H1 (cell line): ENCODE results near the gene PARG. TPM values are rescaled to one million over a fixed set of nuclear protein-coding genes. Genes with fewer than 3 reads are reported as not detected.

Experiments used
- CTCF ChIA-PET: fragments of 300-600 bp; sonication (Branson Sonifier 250); formaldehyde crosslinking; loops from one replicate; lab custom pipeline; 2021; ENCODE audit not compliant: partially characterized antibody; lab: Charles Lee
- POLR2A ChIA-PET: fragments of 300-600 bp; sonication (Branson Sonifier 250); formaldehyde crosslinking; loops from one replicate; lab custom pipeline; 2021; ENCODE audit warnings: inconsistent platforms; ENCODE audit not compliant: partially characterized antibody; lab: Charles Lee
- DNase-seq, 2 experiments: peaks; one replicate each; pipeline versions ENCODE4 v3.0.0 to v3.0.0-alpha.2; 2010 to 2022; ENCODE audit warnings: low spot score in 2 of 2, low read depth in 1 of 2, mixed read lengths in 1 of 2
- FAIRE-seq: peaks from 2 replicates; lab custom pipeline; 2011; peaks lifted over from hg19 to GRCh38; lab: Jason Lieb, UNC
- H2AFZ ChIP-seq: 2 replicates; pipeline ENCODE4 v1.8.1; 2012; ENCODE audit warnings: low read length, inconsistent platforms
- H2AK5ac ChIP-seq: 2 replicates; pipeline ENCODE4 v1.6.1; 2013; ENCODE audit warnings: low read depth, low read length
- H2BK120ac ChIP-seq: replicated peaks from 2 replicates; pipeline ENCODE3; 2013; ENCODE audit warnings: low read depth, low read length, inconsistent platforms
- H2BK12ac ChIP-seq: 2 replicates; pipeline ENCODE4 v1.6.1; 2013; ENCODE audit warnings: low read depth, low read length
- H2BK15ac ChIP-seq: 2 replicates; pipeline ENCODE4 v1.6.1; 2013; ENCODE audit warnings: low read length
- H2BK20ac ChIP-seq: 2 replicates; pipeline ENCODE4 v1.6.1; 2013; ENCODE audit warnings: low read length
- H2BK5ac ChIP-seq: 2 replicates; pipeline ENCODE4 v1.6.1; 2013; ENCODE audit warnings: low read depth, low read length
- H3K14ac ChIP-seq: 2 replicates; pipeline ENCODE4 v1.6.1; 2013; ENCODE audit warnings: inconsistent platforms; ENCODE audit not compliant: insufficient read length
- H3K18ac ChIP-seq: 2 replicates; pipeline ENCODE4 v1.6.1; 2013; ENCODE audit warnings: low read length; ENCODE audit errors: extremely low read depth
- H3K23ac ChIP-seq: 2 replicates; pipeline ENCODE4 v1.6.1; 2013; ENCODE audit warnings: inconsistent platforms; ENCODE audit not compliant: insufficient read length
- H3K23me2 ChIP-seq: 2 replicates; pipeline ENCODE4 v1.6.1; 2013; ENCODE audit warnings: low read depth, low read length
- H3K27ac ChIP-seq: 2 replicates; pipeline ENCODE4 v1.6.1; 2011; ENCODE audit warnings: low read depth, low read length, inconsistent platforms
- H3K27me3 ChIP-seq, 4 experiments: replicated peaks in 1 of 4; 1 replicate in 1 of 4; 2 replicates in 3 of 4; pipeline versions ENCODE4 v1.6.1 to v1.8.1; 2011 to 2013; ENCODE audit warnings: low read length in 3 of 4, mild to moderate bottlenecking in 3 of 4, inconsistent platforms in 2 of 4, mixed read lengths in 2 of 4, moderate library complexity in 1 of 4; ENCODE audit not compliant: control insufficient read depth in 3 of 4, insufficient read depth in 3 of 4; ENCODE audit errors: extremely low read depth in 1 of 4
- H3K36me3 ChIP-seq, 4 experiments: 2 replicates each; pipeline versions ENCODE4 v1.6.1 to v1.8.1; 2011 to 2013; ENCODE audit warnings: mild to moderate bottlenecking in 4 of 4, low read length in 3 of 4, moderate library complexity in 2 of 4, control low read depth in 1 of 4, inconsistent platforms in 1 of 4; ENCODE audit not compliant: insufficient read depth in 4 of 4, control insufficient read depth in 2 of 4
- H3K4ac ChIP-seq: replicated peaks from 2 replicates; pipeline ENCODE3; 2013; ENCODE audit warnings: low read length, low read depth, mixed read lengths, inconsistent platforms; ENCODE audit not compliant: insufficient read length
- H3K4me1 ChIP-seq, 4 experiments: replicated peaks in 1 of 4; 1 replicate in 1 of 4; 2 replicates in 3 of 4; pipeline versions ENCODE4 v1.6.1 to v1.8.1; 2011 to 2013; ENCODE audit warnings: low read length in 3 of 4, inconsistent platforms in 2 of 4, mixed read lengths in 1 of 4; ENCODE audit not compliant: insufficient read depth in 4 of 4, control insufficient read depth in 3 of 4
- H3K4me2 ChIP-seq, 2 experiments: 2 replicates each; pipeline versions ENCODE4 v1.6.1 to v1.8.1; 2011 to 2013; ENCODE audit warnings: low read depth in 2 of 2, low read length in 2 of 2, control low read depth in 1 of 2, inconsistent platforms in 1 of 2, mild to moderate bottlenecking in 1 of 2; ENCODE audit not compliant: insufficient read depth in 1 of 2
- H3K4me3 ChIP-seq, 4 experiments: fragments of 200-600, 300-600 bp in 1 of 4; sonication (generic), shearing (Covaris generic), sonication (Bioruptor Twin) in 1 of 4; 2 replicates each; pipeline versions ENCODE4 v1.5.1 to v1.8.1; 2011 to 2016; ENCODE audit warnings: low read length in 4 of 4, low read depth in 3 of 4, control low read depth in 2 of 4, inconsistent platforms in 2 of 4, mild to moderate bottlenecking in 2 of 4, mixed read lengths in 1 of 4, moderate library complexity in 1 of 4; ENCODE audit not compliant: insufficient read depth in 2 of 4; ENCODE audit errors: extremely low read depth in 1 of 4
- H3K56ac ChIP-seq: replicated peaks from 2 replicates; pipeline ENCODE3; 2013; ENCODE audit warnings: low read depth, mild to moderate bottlenecking, mixed read lengths, low read length, inconsistent platforms; ENCODE audit not compliant: insufficient read length
- H3K79me1 ChIP-seq: 2 replicates; pipeline ENCODE4 v1.6.1; 2013; ENCODE audit warnings: low read depth, low read length, control low read depth
- H3K79me2 ChIP-seq, 2 experiments: 2 replicates each; pipeline versions ENCODE4 v1.6.1 to v1.8.1; 2012 to 2013; ENCODE audit warnings: low read length in 2 of 2, mild to moderate bottlenecking in 2 of 2, inconsistent platforms in 1 of 2; ENCODE audit not compliant: insufficient read depth in 2 of 2, control insufficient read depth in 1 of 2
- H3K9ac ChIP-seq, 4 experiments: replicated peaks in 1 of 4; 1 replicate in 1 of 4; 2 replicates in 3 of 4; pipeline versions ENCODE4 v1.6.1 to v1.8.1; 2011 to 2013; ENCODE audit warnings: low read depth in 3 of 4, low read length in 3 of 4, control low read depth in 2 of 4, mild to moderate bottlenecking in 2 of 4, moderate library complexity in 2 of 4, inconsistent platforms in 1 of 4; ENCODE audit errors: extremely low read depth in 1 of 4
- H3K9me3 ChIP-seq, 2 experiments: 2 replicates each; pipeline versions ENCODE4 v1.6.1 to v1.8.1; 2012 to 2013; ENCODE audit warnings: mild to moderate bottlenecking in 2 of 2, moderate library complexity in 2 of 2, control low read depth in 1 of 2, inconsistent platforms in 1 of 2, low read depth in 1 of 2, low read length in 1 of 2, mixed read lengths in 1 of 2; ENCODE audit not compliant: insufficient read depth in 2 of 2
- H4K20me1 ChIP-seq, 2 experiments: replicated peaks in 1 of 2; 2 replicates each; pipeline versions ENCODE3 to v1.8.1; 2011 to 2013; ENCODE audit warnings: inconsistent platforms in 2 of 2, low read length in 2 of 2, mild to moderate bottlenecking in 1 of 2; ENCODE audit not compliant: insufficient read depth in 2 of 2, control insufficient read depth in 1 of 2
- H4K5ac ChIP-seq: 2 replicates; pipeline ENCODE4 v1.6.1; 2013; ENCODE audit warnings: low read length, low read depth, mixed read lengths, inconsistent platforms; ENCODE audit not compliant: insufficient read length
- H4K8ac ChIP-seq: 2 replicates; pipeline ENCODE4 v1.8.0; 2013; ENCODE audit warnings: mild to moderate bottlenecking, moderate library complexity, low read length, inconsistent platforms; ENCODE audit not compliant: insufficient read depth; ENCODE audit errors: extremely low read depth
- H4K91ac ChIP-seq: replicated peaks from 2 replicates; pipeline ENCODE3; 2013; ENCODE audit warnings: low read length, mixed read lengths, inconsistent platforms; ENCODE audit not compliant: insufficient read length
- ASH2L ChIP-seq: fragments of 200-600, 300-600 bp; sonication (generic); IDR thresholded peaks from one replicate; pipeline ENCODE4 v1.7.1; 2017; ENCODE audit warnings: low read length
- BRCA1 ChIP-seq: IDR thresholded peaks from 2 replicates; pipeline ENCODE4 v1.6.1; 2012; ENCODE audit warnings: low read depth, low read length, improper control_type of control experiment
- CHD1 ChIP-seq: IDR thresholded peaks from 2 replicates; pipeline ENCODE4 v1.6.1; 2012; ENCODE audit warnings: low read depth, low read length, improper control_type of control experiment
- CHD2 ChIP-seq: IDR thresholded peaks from 2 replicates; pipeline ENCODE4 v1.6.1; 2012; ENCODE audit warnings: low read length, improper control_type of control experiment
- EGR1 ChIP-seq: IDR thresholded peaks from 2 replicates; pipeline ENCODE4 v1.6.1; 2011; ENCODE audit warnings: low read depth, low read length, borderline replicate concordance
- JUN ChIP-seq: IDR thresholded peaks from 2 replicates; pipeline ENCODE4 v1.6.1; 2011; ENCODE audit warnings: low read depth, mild to moderate bottlenecking, improper control_type of control experiment, low read length
- RBBP5 ChIP-seq: IDR thresholded peaks from 2 replicates; pipeline ENCODE4 v1.7.1; 2012; ENCODE audit warnings: low read depth, mild to moderate bottlenecking, inconsistent platforms, low read length, moderate library complexity, borderline replicate concordance
- RXRA ChIP-seq: IDR thresholded peaks from 2 replicates; pipeline ENCODE4 v1.6.1; 2011; ENCODE audit warnings: low read depth, mild to moderate bottlenecking, low read length, moderate library complexity; ENCODE audit not compliant: insufficient read depth
- SP4 ChIP-seq: IDR thresholded peaks from 2 replicates; pipeline ENCODE4 v1.6.1; 2012; ENCODE audit warnings: low read length, inconsistent platforms
- TAF7 ChIP-seq: optimal IDR thresholded peaks from 2 replicates; pipeline ENCODE3; 2011; ENCODE audit warnings: low read depth, mild to moderate bottlenecking, inconsistent platforms, low read length, moderate library complexity, borderline replicate concordance
- TCF12 ChIP-seq: IDR thresholded peaks from 2 replicates; pipeline ENCODE4 v1.6.1; 2011; ENCODE audit warnings: low read depth, mild to moderate bottlenecking, low read length
- WGBS, 2 experiments: shearing (Covaris generic) in 1 of 2; methylation state at CpG; one replicate each; pipeline versions ENCODE4 v1.1.6 to v1.1.7; 2013 to 2015; ENCODE audit warnings: low lambda C conversion rate in 2 of 2, mixed read lengths in 2 of 2, inconsistent platforms in 1 of 2, low coverage in 1 of 2, missing lambda C conversion rate in 1 of 2; ENCODE audit not compliant: insufficient replicate concordance in 2 of 2, insufficient coverage in 1 of 2, insufficient read length in 1 of 2; ENCODE audit errors: extremely low coverage in 1 of 2, missing lambda C conversion rate in 1 of 2; 5-methylcytosine and 5-hydroxymethylcytosine counted together
- polyA plus RNA-seq, 7 experiments: library from polyadenylated mRNA; depleted of rRNA in 3 of 7; stranded (reverse) in 5 of 7; unstranded in 2 of 7; fragments of >200 nt in 5 of 7; fragments of 200-250 nt in 2 of 7; gene quantifications; 1 replicate in 5 of 7; 2 replicates in 1 of 7; 4 replicates in 1 of 7; pipeline versions ENCODE4 v1.2.1 to v1.2.3, GENCODE V29; 2011 to 2013; ENCODE audit warnings: missing spikeins in 2 of 7, mixed read lengths in 2 of 7
- total RNA-seq: library from RNA; stranded (reverse); fragmentation: NEBNext Ultra II Directional; extraction: Animal tissue kit (Norgen Biotek cat#: 25700); gene quantifications from 2 replicates; pipeline ENCODE4 v1.2.1, GENCODE V29; 2021
- TF ChIP-seq, protein P1 (sequence below): IDR thresholded peaks from 2 replicates; pipeline ENCODE4 v1.6.1; 2012; ENCODE audit warnings: inconsistent platforms
- TF ChIP-seq, protein P2 (sequence below): IDR thresholded peaks from 2 replicates; pipeline ENCODE4 v1.6.1; 2012; ENCODE audit warnings: low read length, inconsistent platforms

PARG gene
- total and polyA plus RNA-seq, 2 of the 8 experiments (the other 6 are each of a cell fraction or from before 2014, with no cell fraction given): 13.3 to 56.2 TPM

DNA sequence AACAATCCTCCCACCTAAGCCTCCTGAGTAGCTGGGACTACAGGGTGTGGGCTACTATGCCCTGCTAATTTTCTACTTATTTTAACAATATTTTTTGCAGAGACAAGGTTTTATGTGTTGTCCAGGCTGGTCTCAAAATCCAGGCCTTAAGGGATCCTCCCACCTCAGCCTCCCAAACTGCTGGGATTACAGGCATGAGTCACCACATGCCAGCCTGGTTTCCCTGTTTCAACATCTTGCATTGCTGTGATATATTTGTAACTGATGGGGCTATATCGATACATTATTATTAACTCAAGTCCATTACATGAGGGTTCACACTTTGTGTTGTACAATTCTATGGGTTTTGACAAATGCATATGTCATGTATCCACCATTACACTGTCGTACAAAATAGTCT lies 137.8 kb downstream of the PARG start:
- Histone ChIP-seq H3K36me3 (no peaks in the 10 kb centered on the region), H4K91ac (no peak overlapping the region), H3K9me3 (0 out of 4 replicates have a peak, but pooled peaks cover 0 to 3% of the 10 kb centered on the region in 2 experiments), H3K23me2 (no peaks in the 10 kb centered on the region), H2AFZ (no peak overlapping the region), H3K56ac (no peak overlapping the region), H3K4me2 (no peak overlapping the region), H3K27ac (no peak overlapping the region), H3K4me1 (no peaks in the 10 kb centered on the region), H2BK5ac (no peak overlapping the region), H4K8ac (no peak overlapping the region), H3K4ac (no peak overlapping the region), H3K79me2 (no peaks in the 10 kb centered on the region), H3K79me1 (no peaks in the 10 kb centered on the region), H3K27me3 (no peaks in the 10 kb centered on the region), H2BK20ac (no peak overlapping the region), H4K5ac (no peak overlapping the region), H2BK120ac (no peak overlapping the region), H3K9ac (no peak overlapping the region), H3K14ac (no peak overlapping the region), H3K4me3 (no peak overlapping the region), H2BK12ac (no peak overlapping the region), H2AK5ac (no peak overlapping the region), H3K18ac (no peak overlapping the region), H2BK15ac (no peak overlapping the region), H4K20me1 (no peaks in the 10 kb centered on the region), H3K23ac (no peak overlapping the region)
- FAIRE-seq (no peak), DNase-seq (no peak)
- POLR2A ChIA-PET: interaction anchor here (1.2 kb wide), 1 partner anchor 27 kb away, joined by 3 read pairs; no protein-coding TSS in a partner anchor
- CTCF ChIA-PET: interaction anchor here (1.0 to 1.2 kb wide), 3 partner anchors 9 to 17 kb away, joined by 3 read pairs; no protein-coding TSS in a partner anchor
- 94% methylated on average over 2 of the region's 2 CpGs; no CpG with 5 or more reads in 1 of the 2 experiments for WGBS, 2 experiments
- no peak for TF ChIP-seq ASH2L
- no peak for TF ChIP-seq EGR1
- TF ChIP-seq CHD2: no peak
- TF ChIP-seq JUN: no peak
- TF ChIP-seq, protein P1, sequence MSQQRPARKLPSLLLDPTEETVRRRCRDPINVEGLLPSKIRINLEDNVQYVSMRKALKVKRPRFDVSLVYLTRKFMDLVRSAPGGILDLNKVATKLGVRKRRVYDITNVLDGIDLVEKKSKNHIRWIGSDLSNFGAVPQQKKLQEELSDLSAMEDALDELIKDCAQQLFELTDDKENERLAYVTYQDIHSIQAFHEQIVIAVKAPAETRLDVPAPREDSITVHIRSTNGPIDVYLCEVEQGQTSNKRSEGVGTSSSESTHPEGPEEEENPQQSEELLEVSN: no peak
- TF ChIP-seq BRCA1: no peak
- TF ChIP-seq SP4: no peak
- no peak for TF ChIP-seq RXRA
- TF ChIP-seq CHD1: no peak
- TF ChIP-seq TCF12: no peak
- no peak for TF ChIP-seq RBBP5
- TF ChIP-seq, protein P2, sequence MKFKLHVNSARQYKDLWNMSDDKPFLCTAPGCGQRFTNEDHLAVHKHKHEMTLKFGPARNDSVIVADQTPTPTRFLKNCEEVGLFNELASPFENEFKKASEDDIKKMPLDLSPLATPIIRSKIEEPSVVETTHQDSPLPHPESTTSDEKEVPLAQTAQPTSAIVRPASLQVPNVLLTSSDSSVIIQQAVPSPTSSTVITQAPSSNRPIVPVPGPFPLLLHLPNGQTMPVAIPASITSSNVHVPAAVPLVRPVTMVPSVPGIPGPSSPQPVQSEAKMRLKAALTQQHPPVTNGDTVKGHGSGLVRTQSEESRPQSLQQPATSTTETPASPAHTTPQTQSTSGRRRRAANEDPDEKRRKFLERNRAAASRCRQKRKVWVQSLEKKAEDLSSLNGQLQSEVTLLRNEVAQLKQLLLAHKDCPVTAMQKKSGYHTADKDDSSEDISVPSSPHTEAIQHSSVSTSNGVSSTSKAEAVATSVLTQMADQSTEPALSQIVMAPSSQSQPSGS: no peak
- TF ChIP-seq TAF7: no peak
